BLaER1 (cell line): Measurements from ENCODE around the gene TNFAIP8L3.
A peak's percentile ranks its signal among the peaks of the same experiment; 100 is the strongest.
"Not testable (repeated sequence)": the region's sequence is repeated elsewhere in the genome, so short reads cannot be mapped to it uniquely, and the experiment has no call there.

Source experiments
- H3K27ac ChIP-seq: shearing (Covaris generic); formaldehyde crosslinking; 2 replicates; pipeline ENCODE4 v1.8.1; 2022
- H3K27me3 ChIP-seq: shearing (Covaris generic); formaldehyde crosslinking; 2 replicates; pipeline ENCODE4 v1.8.1; 2022
- H3K36me3 ChIP-seq: shearing (Covaris generic); formaldehyde crosslinking; 2 replicates; pipeline ENCODE4 v1.8.1; 2022
- H3K4me1 ChIP-seq: shearing (Covaris generic); formaldehyde crosslinking; 2 replicates; pipeline ENCODE4 v1.8.1; 2022
- H3K4me2 ChIP-seq: shearing (Covaris generic); formaldehyde crosslinking; 2 replicates; pipeline ENCODE4 v1.8.1; 2022
- H3K4me3 ChIP-seq: shearing (Covaris generic); formaldehyde crosslinking; 2 replicates; pipeline ENCODE4 v1.8.1; 2022
- H3K9ac ChIP-seq: shearing (Covaris generic); formaldehyde crosslinking; 2 replicates; pipeline ENCODE4 v1.8.1; 2022
- H3K9me3 ChIP-seq: shearing (Covaris generic); formaldehyde crosslinking; 2 replicates; pipeline ENCODE4 v1.8.1; 2022
- H4K20me1 ChIP-seq: shearing (Covaris generic); formaldehyde crosslinking; 2 replicates; pipeline ENCODE4 v1.8.1; 2022
- Cebpa-rat ChIP-seq: shearing (Covaris generic); IDR thresholded peaks from 2 replicates; pipeline ENCODE4 v1.8.1; 2022

The TNFAIP8L3 gene

GRCh38 chr15:51094606-51095569 lies at the start of gene TNFAIP8L3:
Gene TNFAIP8L3, minus strand, starts transcription at chr15:51094906. Its CDS starts 311 bp downstream, at chr15:51094595.
- Histone ChIP-seq H3K9ac (no peak within 1 kb of the TSS), H3K27me3 (peaks cover 59% of the 10 kb centered on the region), H4K20me1 (no peaks in the 10 kb centered on the region; the same call in 1 of the 2 replicates), H3K4me3 (peak within 1 kb of the TSS; percentile 58), H3K27ac (no peak within 1 kb of the TSS), H3K9me3 (peaks cover 16% of the 10 kb centered on the region), H3K4me1 (no peaks in the 10 kb centered on the region), H3K36me3 (no peaks in the 10 kb centered on the region), H3K4me2 (peak within 1 kb of the TSS; percentile 66)
- no peak for TF ChIP-seq Cebpa-rat

- TF ChIP-seq Cebpa-rat, result no peak
- Histone ChIP-seq H3K36me3 (no peaks in the 10 kb centered on the region), H4K20me1 (no peaks in the 10 kb centered on the region), H3K4me1 (no peaks in the 10 kb centered on the region), H3K27me3 (no peaks in the 10 kb centered on the region), H3K9me3 (peaks cover 5% of the 10 kb centered on the region), H3K4me2 (no peak overlapping the region), H3K27ac (no peak overlapping the region), H3K9ac (no peak overlapping the region), H3K4me3 (no peak overlapping the region)
Measured at GRCh38 chr15:51144021-51144532, 49.4 kb upstream of the TNFAIP8L3 start.

- not testable (repeated sequence) for H3K4me2 ChIP-seq, H3K4me3 ChIP-seq, H3K9ac ChIP-seq, H3K36me3 ChIP-seq, H3K27me3 ChIP-seq, H3K4me1 ChIP-seq, H3K9me3 ChIP-seq, H4K20me1 ChIP-seq, H3K27ac ChIP-seq
Measured at GRCh38 chr15:51140347-51140746, 45.6 kb upstream of the TNFAIP8L3 start.

- H3K27me3 ChIP-seq, result no peaks in the 10 kb centered on the region
- H3K9me3 ChIP-seq, result peaks cover 5% of the 10 kb centered on the region
- no peak overlapping the region for H3K27ac ChIP-seq
- H3K4me2 ChIP-seq, result no peak overlapping the region
- no peak overlapping the region for H3K9ac ChIP-seq
- TF ChIP-seq Cebpa-rat, result no peak
- no peaks in the 10 kb centered on the region for H4K20me1 ChIP-seq
- H3K4me1 ChIP-seq, result no peaks in the 10 kb centered on the region
- H3K36me3 ChIP-seq, result no peaks in the 10 kb centered on the region
- H3K4me3 ChIP-seq, result no peak overlapping the region
Measured at GRCh38 chr15:51139091-51139490, 44.4 kb upstream of the TNFAIP8L3 start.

GRCh38 chr15:51137880-51138430 lies 43.2 kb upstream of the TNFAIP8L3 start:
- Histone ChIP-seq H3K27ac (no peak overlapping the region), H3K4me1 (no peaks in the 10 kb centered on the region), H4K20me1 (no peaks in the 10 kb centered on the region), H3K9me3 (peaks cover 5% of the 10 kb centered on the region), H3K36me3 (no peaks in the 10 kb centered on the region), H3K4me3 (no peak overlapping the region), H3K9ac (no peak overlapping the region), H3K27me3 (no peaks in the 10 kb centered on the region), H3K4me2 (no peak overlapping the region)
- TF ChIP-seq Cebpa-rat, result no peak

GRCh38 chr15:51137024-51137423 lies 42.3 kb upstream of the TNFAIP8L3 start:
- Histone ChIP-seq H4K20me1 (no peaks in the 10 kb centered on the region), H3K4me2 (no peak overlapping the region), H3K4me1 (no peaks in the 10 kb centered on the region), H3K4me3 (no peak overlapping the region), H3K9me3 (peaks cover 5% of the 10 kb centered on the region), H3K9ac (no peak overlapping the region), H3K27me3 (no peaks in the 10 kb centered on the region), H3K36me3 (no peaks in the 10 kb centered on the region), H3K27ac (no peak overlapping the region)
- TF ChIP-seq Cebpa-rat, result no peak

GRCh38 chr15:51135276-51135675 lies 40.6 kb upstream of the TNFAIP8L3 start:
- no peak for TF ChIP-seq Cebpa-rat
- no peak overlapping the region for H3K27ac ChIP-seq
- H3K27me3 ChIP-seq, result no peaks in the 10 kb centered on the region

GRCh38 chr15:51134416-51135199 lies 39.9 kb upstream of the TNFAIP8L3 start:
- Histone ChIP-seq H3K9me3 (no peaks in the 10 kb centered on the region), H3K27ac (no peak overlapping the region), H4K20me1 (no peaks in the 10 kb centered on the region), H3K4me1 (no peaks in the 10 kb centered on the region), H3K4me3 (no peak overlapping the region), H3K27me3 (no peaks in the 10 kb centered on the region), H3K4me2 (no peak overlapping the region), H3K36me3 (no peaks in the 10 kb centered on the region), H3K9ac (no peak overlapping the region)
- TF ChIP-seq Cebpa-rat, result no peak

More at GRCh38 chr15:51135276-51135675, 40.6 kb upstream of the TNFAIP8L3 start:
- peaks cover 2% of the 10 kb centered on the region for H3K9me3 ChIP-seq
- no peak overlapping the region for H3K9ac ChIP-seq
- no peaks in the 10 kb centered on the region for H3K36me3 ChIP-seq
- H4K20me1 ChIP-seq, result no peaks in the 10 kb centered on the region
- no peak overlapping the region for H3K4me3 ChIP-seq
- H3K4me1 ChIP-seq, result no peaks in the 10 kb centered on the region
- H3K4me2 ChIP-seq, result no peak overlapping the region

GRCh38 chr15:51133140-51133765 lies 38.5 kb upstream of the TNFAIP8L3 start:
- Histone ChIP-seq H4K20me1 (no peaks in the 10 kb centered on the region), H3K4me1 (no peaks in the 10 kb centered on the region), H3K27ac (no peak overlapping the region), H3K4me2 (no peak overlapping the region), H3K9ac (no peak overlapping the region), H3K4me3 (no peak overlapping the region), H3K27me3 (no peaks in the 10 kb centered on the region), H3K36me3 (no peaks in the 10 kb centered on the region), H3K9me3 (no peaks in the 10 kb centered on the region)
- TF ChIP-seq Cebpa-rat, result no peak
